Hippocampal formation (tissue), 2 donors: ENCODE results near the gene TMEM18.
"Not testable (repeated sequence)": the region's sequence is repeated elsewhere in the genome, so short reads cannot be mapped to it uniquely, and the experiment has no call there.

Experiments used
- DNase-seq, 2 donors: peaks; one replicate each; lab custom pipeline; 2025; lab: John Stamatoyannopoulos, UW

The TMEM18 gene

GRCh38 chr2:693606-694005 lies 16.4 kb upstream of the TMEM18 start:
- DNase-seq, result no peak

DNA sequence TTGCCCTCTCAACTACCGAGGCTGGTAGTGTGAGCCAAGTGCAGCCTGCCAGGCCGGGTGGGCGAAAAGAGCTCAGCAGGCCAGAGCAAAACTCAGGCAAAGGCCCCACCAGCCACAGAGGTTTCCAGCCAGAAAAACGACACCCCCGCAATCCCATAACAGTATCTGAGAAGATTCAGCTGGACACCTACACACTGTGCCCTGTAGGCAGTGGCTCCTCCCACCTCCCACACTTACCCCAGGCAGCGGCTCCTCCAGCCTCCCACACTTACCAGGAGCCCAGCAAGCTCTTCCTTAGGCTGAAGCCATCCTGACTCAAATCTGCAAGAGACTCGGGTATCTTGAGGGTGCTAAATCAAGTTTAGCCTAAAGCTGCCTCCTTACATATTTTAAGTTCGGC lies 15.6 kb upstream of the TMEM18 start:
- DNase-seq, result no peak

DNA sequence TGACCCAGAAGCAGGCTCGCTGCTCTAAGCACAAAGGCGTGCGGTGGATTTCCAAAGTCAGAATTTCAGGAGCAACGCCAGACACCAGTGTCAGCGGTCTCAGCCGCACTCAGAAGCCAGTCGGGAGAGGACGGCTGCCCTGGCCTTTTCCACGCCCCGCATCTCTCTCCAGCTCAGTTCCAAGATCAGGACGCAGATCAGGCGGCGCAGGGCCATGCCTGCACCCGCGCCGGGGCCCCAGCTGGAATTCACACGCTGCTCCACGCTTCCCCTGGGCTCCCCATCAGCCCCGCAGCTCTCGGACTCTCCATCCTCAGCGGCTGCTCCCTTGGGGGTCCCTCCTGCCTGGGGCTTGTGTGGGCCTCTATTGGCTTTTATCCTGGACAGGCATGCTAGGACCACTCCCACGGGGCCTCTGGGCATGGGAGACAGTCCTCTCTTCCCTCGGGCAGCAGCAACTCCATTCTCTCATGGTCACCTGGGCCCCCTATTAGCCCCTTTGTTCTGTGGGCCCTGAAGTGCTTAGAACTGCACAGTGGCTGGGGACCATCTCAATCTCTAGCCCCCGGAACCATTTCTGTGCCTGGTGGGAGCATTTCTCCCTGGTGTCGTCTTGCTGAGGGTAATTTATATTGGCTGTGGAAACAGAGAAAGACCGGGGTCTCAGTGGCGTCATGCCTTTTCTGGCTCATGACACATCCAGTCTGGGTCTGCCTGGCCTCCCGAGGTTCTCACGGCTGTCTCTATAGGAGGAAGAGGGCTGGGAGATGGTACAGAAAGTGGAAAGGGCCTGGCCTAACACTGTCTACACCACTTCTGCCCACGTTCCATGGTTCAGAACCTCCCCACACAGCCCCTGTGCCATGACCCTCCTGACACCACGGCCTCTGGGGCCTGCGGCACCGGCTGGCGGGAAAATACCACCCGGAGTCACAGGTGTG lies 14.9 kb upstream of the TMEM18 start:
- no peak for DNase-seq

- no peak for DNase-seq
Measured at GRCh38 chr2:690799-691198, 13.6 kb upstream of the TMEM18 start.

- no peak for DNase-seq
Measured at GRCh38 chr2:689877-690510, 12.8 kb upstream of the TMEM18 start.

DNA sequence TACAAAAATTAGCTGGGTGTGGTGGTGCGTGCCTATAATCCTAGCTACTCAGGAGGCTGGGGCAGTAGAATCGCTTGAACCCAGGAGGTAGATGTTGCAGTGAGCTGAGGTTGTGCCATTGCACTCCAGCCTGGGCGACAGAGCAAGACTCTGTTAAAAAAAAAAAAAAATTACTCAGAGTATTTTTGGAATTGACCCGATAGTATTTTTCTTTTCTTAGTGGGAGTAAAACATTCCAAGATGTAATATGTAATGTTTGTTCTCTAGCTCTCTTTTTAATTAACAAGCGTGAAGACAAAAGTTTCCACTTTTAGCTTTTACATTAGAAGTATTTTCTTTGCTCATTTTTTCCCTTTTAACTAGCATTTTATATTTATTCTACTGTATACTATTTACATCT lies 12.0 kb upstream of the TMEM18 start:
- DNase-seq, result no peak

GRCh38 chr2:688504-689076 lies 11.4 kb upstream of the TMEM18 start:
- no peak for DNase-seq

DNA sequence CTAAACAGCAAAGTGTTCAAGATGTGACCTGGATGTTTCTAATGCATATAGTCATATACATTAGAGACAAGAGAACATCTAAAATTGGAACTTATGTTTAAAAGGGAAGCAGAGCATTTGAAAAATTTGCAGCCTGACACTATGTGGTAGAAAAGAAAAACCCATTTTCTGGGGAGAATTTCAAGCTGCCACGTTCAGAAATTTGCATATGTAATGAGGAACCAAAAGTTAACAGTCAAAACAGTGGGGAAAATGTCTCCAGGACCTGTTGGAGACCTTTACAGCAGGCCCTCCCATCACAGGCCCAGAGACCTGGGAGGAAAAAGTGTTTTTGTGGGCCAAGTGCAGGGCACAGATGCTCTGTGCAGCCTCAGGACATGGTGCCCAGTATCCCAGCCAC lies 8.2 kb upstream of the TMEM18 start:
- no peak for DNase-seq

- not testable (repeated sequence) for DNase-seq
Measured at GRCh38 chr2:684913-685312, 7.7 kb upstream of the TMEM18 start.

- DNase-seq, result no peak
Measured at GRCh38 chr2:682226-682625, 5.0 kb upstream of the TMEM18 start.

- DNase-seq, result no peak
Measured at GRCh38 chr2:681312-681711, 4.1 kb upstream of the TMEM18 start.

DNA sequence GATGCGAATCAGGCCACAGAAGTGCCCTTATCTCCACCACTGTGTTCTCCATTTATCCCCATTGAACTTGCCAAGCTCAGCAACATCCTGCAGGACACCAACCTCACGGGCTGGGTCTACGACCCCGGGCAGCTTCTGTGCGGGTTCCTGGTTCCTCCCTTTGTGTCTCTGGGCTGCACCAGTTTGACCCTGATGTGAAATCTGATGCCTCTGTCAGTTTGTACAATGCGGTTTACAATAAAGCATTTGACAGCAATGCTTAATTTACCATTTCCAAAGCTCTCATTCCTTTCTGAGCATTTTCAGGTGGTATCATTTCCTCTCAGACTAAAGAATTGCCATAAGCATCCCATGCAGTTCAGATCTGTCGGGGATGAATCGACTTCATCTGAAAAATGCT lies 3.3 kb upstream of the TMEM18 start:
- DNase-seq, result no peak

- DNase-seq, result no peak
Measured at GRCh38 chr2:678964-679363, 1.8 kb upstream of the TMEM18 start.

DNA sequence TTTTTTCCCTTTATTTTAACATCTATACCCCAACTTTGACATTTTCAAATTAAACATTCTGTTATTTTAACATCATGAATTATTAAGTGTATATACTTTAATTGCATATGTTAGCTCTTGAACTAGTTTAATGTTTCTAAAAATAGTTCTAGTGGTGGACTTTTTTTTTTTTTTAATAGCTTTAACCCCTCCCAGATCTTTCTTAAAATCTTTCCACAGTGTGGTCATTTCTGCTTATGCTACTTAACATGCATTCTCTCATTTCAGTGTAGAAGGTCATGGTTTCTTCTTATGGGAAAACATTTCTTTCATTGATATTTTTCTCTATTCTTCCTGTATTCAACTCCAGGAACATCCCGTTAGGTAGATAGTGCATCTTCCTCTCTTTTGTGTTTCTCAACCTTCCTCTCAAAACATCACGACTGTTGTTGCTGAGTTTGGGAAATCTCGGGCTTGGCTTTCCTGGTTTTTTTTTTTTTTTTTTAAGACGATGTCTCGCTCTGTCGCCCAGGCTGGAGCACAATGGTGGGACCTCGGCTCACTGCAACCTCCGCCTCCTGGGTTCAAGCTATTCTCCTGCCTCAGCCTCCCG lies 849 bp upstream of the TMEM18 start:
- DNase-seq, result no peak

DNA sequence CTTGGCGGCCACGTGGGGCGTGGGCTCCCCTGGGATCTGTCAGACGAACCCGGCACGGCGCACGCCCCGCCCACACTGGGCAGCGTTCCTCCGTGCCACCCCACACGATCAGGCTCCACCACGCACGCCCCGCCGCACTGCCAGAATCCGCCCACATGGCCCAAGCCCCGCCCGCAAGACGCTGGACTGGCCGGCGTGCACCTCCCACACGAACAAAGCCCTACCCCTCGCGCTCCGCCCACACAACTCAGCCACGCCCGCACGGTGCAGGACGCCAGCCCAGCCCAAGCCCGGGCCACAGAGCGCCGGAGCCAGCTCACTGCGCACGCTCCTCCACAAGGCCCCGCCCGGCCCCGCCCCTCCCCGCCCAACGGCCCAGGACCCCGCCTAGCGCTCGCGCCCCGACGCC lies 555 bp downstream of the TMEM18 start:
- DNase-seq, result peak; percentile 96 to 100

GRCh38 chr2:675982-676646 lies 1.1 kb downstream of the TMEM18 start:
- peak in 1 of 2 donors; percentile 49 for DNase-seq

DNA sequence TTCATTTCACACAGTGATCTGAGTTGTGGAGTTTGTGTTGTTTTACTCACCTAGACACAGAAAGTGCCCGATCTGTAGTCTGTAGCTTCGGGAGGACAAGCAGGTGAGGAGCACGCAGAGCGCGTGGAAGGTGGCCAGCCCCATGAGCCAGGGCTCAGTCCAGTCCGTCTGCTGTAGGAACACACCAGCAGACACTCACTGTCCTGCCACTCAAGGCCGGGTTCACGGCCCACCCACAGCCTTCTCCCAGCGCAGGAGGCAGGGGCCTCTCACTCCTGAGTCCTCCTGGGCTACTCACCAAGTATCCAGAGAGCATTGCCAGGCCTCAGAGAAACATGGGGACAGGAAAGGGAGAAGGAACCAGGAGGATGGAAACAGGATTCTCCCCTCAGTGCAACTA lies 1.7 kb downstream of the TMEM18 start:
- DNase-seq, result no peak

GRCh38 chr2:675051-675450 lies 2.2 kb downstream of the TMEM18 start:
- no peak for DNase-seq

DNA sequence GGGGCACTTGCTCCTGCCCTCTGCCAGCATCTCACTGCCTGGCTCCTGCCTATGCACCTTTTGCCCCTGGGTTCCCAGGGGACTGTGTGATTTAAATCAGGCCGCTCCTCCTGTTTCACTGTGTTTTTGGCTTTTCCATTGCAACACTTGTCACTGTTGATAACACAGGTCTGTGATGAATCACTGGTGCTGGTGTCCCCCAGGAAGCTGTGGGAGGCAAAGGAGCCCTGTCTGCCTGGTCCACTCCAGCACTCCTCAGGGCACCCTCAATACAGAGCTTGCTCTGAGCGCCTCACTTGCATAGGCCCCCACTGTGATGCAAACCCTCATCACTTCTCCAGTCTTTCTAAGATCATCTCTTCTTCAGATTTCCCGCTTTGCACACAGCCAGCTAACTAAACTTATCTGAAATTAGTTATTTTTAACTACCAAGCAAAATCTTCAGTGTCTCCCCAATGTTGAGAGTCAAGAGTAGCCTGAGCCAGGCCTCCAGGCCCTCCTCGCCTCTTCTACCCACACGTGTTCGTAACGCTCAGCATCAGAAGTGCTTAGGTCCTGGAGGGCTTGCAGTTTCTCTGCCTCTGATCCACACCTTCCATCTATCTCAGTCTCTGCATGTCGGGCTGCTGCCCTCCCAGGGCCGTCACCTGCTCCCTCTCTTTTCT lies 2.8 kb downstream of the TMEM18 start:
- DNase-seq, result no peak

DNA sequence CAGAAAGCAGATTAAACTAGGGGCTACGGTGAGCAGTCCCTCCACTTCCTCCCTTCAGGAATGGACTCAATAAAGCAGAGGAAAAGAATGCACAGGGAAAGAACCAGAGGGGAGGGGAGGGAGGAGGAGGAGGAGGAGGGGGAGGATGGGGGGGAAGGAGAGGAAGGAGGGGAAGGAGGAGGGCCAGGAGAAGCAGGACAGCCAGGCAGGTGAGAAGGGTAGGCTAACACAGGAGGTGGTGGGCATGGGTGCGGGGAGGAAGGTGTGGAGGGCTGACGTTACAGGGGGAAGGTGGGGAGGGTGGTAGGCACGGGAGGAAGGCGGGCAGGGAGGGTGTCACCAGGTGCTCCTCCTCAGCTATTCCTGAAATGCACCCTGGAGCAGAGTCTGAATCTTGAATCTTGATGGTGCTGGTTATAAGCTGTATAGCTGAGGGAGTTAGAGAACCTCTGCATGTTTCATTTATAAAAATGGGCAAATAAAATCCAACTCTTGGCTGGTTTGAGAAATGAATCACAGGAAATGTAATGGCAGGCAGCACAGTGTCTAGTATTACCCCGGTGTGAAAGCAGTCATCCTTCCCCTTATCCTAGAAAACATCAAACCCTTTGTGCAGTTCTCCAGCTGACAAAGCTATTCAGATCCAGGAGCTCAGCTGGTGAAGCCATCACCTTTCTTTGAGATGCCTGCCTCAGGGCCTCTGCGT lies 3.4 kb downstream of the TMEM18 start:
- no peak for DNase-seq

GRCh38 chr2:673016-673415 lies 4.2 kb downstream of the TMEM18 start:
- no peak for DNase-seq
